Measurements from ENCODE around the gene LAMP2.
"Not testable (repeated sequence)": the region's sequence is repeated elsewhere in the genome, so short reads cannot be mapped to it uniquely, and the experiment has no call there.

Gene LAMP2

GRCh38 chrX:120499301-120500072 lies 30.4 kb upstream of the LAMP2 start:
- no peak overlapping the region for H3K4me3 ChIP-seq (ENCODE audit: control insufficient read depth, low read depth, low read length)
- TF ChIP-seq, protein P1, sequence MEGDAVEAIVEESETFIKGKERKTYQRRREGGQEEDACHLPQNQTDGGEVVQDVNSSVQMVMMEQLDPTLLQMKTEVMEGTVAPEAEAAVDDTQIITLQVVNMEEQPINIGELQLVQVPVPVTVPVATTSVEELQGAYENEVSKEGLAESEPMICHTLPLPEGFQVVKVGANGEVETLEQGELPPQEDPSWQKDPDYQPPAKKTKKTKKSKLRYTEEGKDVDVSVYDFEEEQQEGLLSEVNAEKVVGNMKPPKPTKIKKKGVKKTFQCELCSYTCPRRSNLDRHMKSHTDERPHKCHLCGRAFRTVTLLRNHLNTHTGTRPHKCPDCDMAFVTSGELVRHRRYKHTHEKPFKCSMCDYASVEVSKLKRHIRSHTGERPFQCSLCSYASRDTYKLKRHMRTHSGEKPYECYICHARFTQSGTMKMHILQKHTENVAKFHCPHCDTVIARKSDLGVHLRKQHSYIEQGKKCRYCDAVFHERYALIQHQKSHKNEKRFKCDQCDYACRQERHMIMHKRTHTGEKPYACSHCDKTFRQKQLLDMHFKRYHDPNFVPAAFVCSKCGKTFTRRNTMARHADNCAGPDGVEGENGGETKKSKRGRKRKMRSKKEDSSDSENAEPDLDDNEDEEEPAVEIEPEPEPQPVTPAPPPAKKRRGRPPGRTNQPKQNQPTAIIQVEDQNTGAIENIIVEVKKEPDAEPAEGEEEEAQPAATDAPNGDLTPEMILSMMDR (conservative IDR thresholded peaks at IDR 0.05; ENCODE audit: control insufficient read depth, insufficient read depth, low read depth, low read length): no peak
- DNase-seq (ENCODE audit: low read depth): peak; percentile 65

- not testable (repeated sequence) for H3K4me3 ChIP-seq (ENCODE audit: control insufficient read depth, low read depth, low read length); DNase-seq (ENCODE audit: low read depth)
These were observed 21.0 kb upstream of the LAMP2 start for GRCh38 chrX:120490119-120490518.

DNA sequence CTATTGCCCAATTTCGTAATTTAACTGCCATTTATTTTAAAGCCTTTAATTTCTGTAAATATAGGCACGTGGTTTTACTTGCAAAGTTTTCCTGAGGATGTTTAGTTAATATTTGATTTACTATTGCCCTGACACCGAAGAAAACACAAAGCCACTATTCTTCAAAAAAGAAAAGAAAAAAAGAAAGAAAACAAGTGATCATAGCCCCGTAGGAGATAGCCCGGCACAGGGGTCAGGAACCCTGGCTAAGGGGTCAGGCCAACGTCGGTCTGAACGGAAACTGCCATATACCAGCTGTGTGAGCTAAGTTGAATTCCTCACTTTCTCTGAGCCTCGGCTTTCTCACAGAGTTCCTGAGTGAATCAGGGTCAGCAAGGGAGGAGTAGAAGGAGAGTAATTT lies 17.7 kb upstream of the LAMP2 start:
- H3K4me3 ChIP-seq (ENCODE audit: control insufficient read depth, low read depth, low read length): no peak overlapping the region
- TF ChIP-seq, protein P1 (conservative IDR thresholded peaks at IDR 0.05; ENCODE audit: control insufficient read depth, insufficient read depth, low read depth, low read length): no peak
- no peak for DNase-seq (ENCODE audit: low read depth)

GRCh38 chrX:120485638-120486520 lies 16.8 kb upstream of the LAMP2 start:
- DNase-seq (ENCODE audit: low read depth): peak; percentile 87
- peak overlapping the region; percentile 39 for H3K4me3 ChIP-seq (ENCODE audit: control insufficient read depth, low read depth, low read length)

DNA sequence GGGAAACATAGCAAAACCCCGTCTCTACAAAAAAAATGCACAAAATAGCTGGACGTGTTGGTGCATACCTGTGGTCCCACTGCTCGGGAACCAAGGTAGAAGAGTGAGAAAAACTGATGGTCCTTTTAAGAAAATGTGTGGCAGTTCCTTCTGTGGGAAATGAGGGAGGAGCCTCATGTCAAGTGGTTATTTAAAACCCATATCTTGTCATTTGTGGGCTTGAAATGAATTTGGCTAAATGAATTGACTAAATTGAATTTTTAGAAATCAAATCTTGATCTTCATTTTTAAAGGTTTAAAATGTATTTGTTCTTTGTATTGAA lies 16.2 kb upstream of the LAMP2 start:
- peak overlapping the region; percentile 39 for H3K4me3 ChIP-seq (ENCODE audit: control insufficient read depth, low read depth, low read length)
- no peak for DNase-seq (ENCODE audit: low read depth)
- TF ChIP-seq, protein P1 (conservative IDR thresholded peaks at IDR 0.05; ENCODE audit: control insufficient read depth, insufficient read depth, low read depth, low read length): no peak

More at GRCh38 chrX:120485638-120486520, 16.8 kb upstream of the LAMP2 start:
- TF ChIP-seq, protein P1 (conservative IDR thresholded peaks at IDR 0.05; ENCODE audit: control insufficient read depth, insufficient read depth, low read depth, low read length): peak; percentile 52

DNA sequence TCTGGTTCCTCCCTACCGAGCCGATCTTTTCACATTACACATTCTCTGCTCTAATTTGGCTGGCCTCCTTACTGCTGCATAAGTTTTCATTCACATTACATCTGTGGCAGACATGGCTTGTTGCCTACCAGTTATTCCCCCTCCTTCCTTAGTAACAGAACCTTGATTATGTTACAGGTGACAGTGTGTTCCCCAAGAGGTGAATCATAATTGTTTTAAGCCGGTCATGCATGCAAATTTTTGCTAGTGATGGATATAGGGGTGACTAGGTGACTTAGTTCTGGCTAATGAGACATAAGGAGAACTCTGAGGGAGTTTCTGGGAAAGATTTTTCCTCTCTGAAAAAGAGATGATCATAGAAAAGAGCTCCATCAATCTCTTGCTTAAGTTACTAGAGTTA lies 8.4 kb upstream of the LAMP2 start:
- TF ChIP-seq, protein P1 (conservative IDR thresholded peaks at IDR 0.05; ENCODE audit: control insufficient read depth, insufficient read depth, low read depth, low read length): no peak
- H3K4me3 ChIP-seq (ENCODE audit: control insufficient read depth, low read depth, low read length): no peak overlapping the region
- no peak for DNase-seq (ENCODE audit: low read depth)

DNA sequence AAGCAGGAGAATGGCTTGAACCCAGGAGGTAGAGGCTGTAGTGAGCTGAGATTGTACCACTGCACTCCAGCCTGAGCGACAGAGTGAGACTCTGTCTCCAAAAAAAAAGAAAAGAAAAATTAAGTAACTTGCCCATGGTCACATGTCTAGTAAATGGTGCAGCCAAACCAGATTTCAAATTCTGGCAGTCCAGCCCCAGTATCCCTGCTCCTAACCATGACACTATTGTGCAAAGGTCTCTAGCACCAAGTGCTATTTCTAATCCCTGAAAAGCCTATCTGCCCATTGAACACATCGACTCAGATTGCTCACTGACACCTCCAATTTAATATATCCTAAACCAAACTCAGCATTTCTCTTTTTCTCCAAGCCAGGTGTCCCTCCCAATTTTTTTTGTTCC lies 7.6 kb upstream of the LAMP2 start:
- no peak overlapping the region for H3K4me3 ChIP-seq (ENCODE audit: control insufficient read depth, low read depth, low read length)
- TF ChIP-seq, protein P1 (conservative IDR thresholded peaks at IDR 0.05; ENCODE audit: control insufficient read depth, insufficient read depth, low read depth, low read length): no peak
- no peak for DNase-seq (ENCODE audit: low read depth)

All from fibroblast of mammary gland (primary cell).